Breast epithelium (tissue), 3 donors: ENCODE measurements around the gene RTN4RL1.

Experiments
- POLR2A ChIP-seq: fragments of 450-650 bp; IDR thresholded peaks from one replicate; pipeline ENCODE4 v1.6.1; 2016; ENCODE audit warnings: antibody characterized with exemption, mild to moderate bottlenecking, moderate library complexity
- POLR2AphosphoS5 ChIP-seq, 3 donors: sonication (generic); formaldehyde crosslinking; IDR thresholded peaks; one replicate each; pipeline ENCODE4 v1.6.1; 2017; ENCODE audit warnings: antibody characterized with exemption in 3 of 3
- TF ChIP-seq, protein P1 (sequence below), 3 donors: fragments of 450-650 bp; IDR thresholded peaks; one replicate each; pipeline ENCODE4 v1.5.1; 2016 to 2017; ENCODE audit warnings: antibody characterized with exemption in 3 of 3, mild to moderate bottlenecking in 3 of 3, moderate library complexity in 3 of 3

DNA sequence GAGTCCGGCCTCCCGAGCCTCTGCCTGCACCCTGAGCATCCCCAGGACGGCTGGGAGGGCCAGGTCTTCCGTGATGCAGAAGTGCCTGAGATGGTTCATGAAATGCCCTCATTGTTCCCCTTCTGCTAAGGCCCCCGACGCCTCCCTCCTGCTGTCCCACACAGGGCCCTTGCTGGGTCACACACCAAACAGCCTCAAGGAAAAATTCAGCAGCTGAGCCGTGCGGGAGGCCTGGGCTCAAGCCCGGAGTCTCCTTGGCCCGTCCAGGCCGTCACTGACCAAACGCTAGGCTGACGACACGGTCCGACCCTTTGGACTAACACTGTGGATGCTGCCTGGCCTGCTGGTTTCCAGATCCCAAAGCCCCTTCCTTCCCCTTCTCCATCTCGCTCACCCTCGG, 90.2 kb downstream of the RTN4RL1 start:
- TF ChIP-seq POLR2AphosphoS5 (IDR thresholded peaks at IDR 0.05) (no peak), POLR2A (no peak)
- TF ChIP-seq, protein P1, sequence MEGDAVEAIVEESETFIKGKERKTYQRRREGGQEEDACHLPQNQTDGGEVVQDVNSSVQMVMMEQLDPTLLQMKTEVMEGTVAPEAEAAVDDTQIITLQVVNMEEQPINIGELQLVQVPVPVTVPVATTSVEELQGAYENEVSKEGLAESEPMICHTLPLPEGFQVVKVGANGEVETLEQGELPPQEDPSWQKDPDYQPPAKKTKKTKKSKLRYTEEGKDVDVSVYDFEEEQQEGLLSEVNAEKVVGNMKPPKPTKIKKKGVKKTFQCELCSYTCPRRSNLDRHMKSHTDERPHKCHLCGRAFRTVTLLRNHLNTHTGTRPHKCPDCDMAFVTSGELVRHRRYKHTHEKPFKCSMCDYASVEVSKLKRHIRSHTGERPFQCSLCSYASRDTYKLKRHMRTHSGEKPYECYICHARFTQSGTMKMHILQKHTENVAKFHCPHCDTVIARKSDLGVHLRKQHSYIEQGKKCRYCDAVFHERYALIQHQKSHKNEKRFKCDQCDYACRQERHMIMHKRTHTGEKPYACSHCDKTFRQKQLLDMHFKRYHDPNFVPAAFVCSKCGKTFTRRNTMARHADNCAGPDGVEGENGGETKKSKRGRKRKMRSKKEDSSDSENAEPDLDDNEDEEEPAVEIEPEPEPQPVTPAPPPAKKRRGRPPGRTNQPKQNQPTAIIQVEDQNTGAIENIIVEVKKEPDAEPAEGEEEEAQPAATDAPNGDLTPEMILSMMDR (IDR thresholded peaks at IDR 0.05): no peak
